GM19025 (cell line): ENCODE measurements around the gene GPATCH8.
"Not testable (repeated sequence)": the region's sequence is repeated elsewhere in the genome, so short reads cannot be mapped to it uniquely, and the experiment has no call there.

Experiments
- ATAC-seq: cut with Tn5 transposase; IDR thresholded peaks from one replicate; pipeline ENCODE4 v1.9.1; 2021; ENCODE audit warnings: mild to moderate bottlenecking, low read depth, moderate library complexity; ENCODE audit not compliant: unreplicated experiment

The GPATCH8 gene

GRCh38 chr17:44529864-44530263 is 26.7 kb upstream of the GPATCH8 start:
- ATAC-seq = no peak

GRCh38 chr17:44527954-44528353 is 24.7 kb upstream of the GPATCH8 start:
- ATAC-seq = no peak

- ATAC-seq = no peak
Measured at GRCh38 chr17:44527102-44527501, 23.9 kb upstream of the GPATCH8 start.

- ATAC-seq = no peak
Measured at GRCh38 chr17:44523672-44523972, 20.4 kb upstream of the GPATCH8 start.

GRCh38 chr17:44522883-44523671 is 19.9 kb upstream of the GPATCH8 start:
- no peak for ATAC-seq

GRCh38 chr17:44518032-44518431 is 14.8 kb upstream of the GPATCH8 start:
- ATAC-seq = no peak

GRCh38 chr17:44511241-44512134 is 8.3 kb upstream of the GPATCH8 start:
- ATAC-seq = not testable (repeated sequence)

- ATAC-seq = not testable (repeated sequence)
Measured at GRCh38 chr17:44506939-44507604, 3.9 kb upstream of the GPATCH8 start.

GRCh38 chr17:44502598-44503146 is 534 bp downstream of the GPATCH8 start:
- peak; percentile 11 for ATAC-seq

- ATAC-seq = no peak
Measured at GRCh38 chr17:44501866-44502375, 1.3 kb downstream of the GPATCH8 start.

- ATAC-seq = no peak
Measured at GRCh38 chr17:44499722-44500121, 3.5 kb downstream of the GPATCH8 start.

- no peak for ATAC-seq
Measured at GRCh38 chr17:44496815-44497214, 6.4 kb downstream of the GPATCH8 start.

GRCh38 chr17:44493339-44493738 is 9.9 kb downstream of the GPATCH8 start:
- ATAC-seq = no peak

- no peak for ATAC-seq
Measured at GRCh38 chr17:44492706-44493272, 10.4 kb downstream of the GPATCH8 start.

- no peak for ATAC-seq
Measured at GRCh38 chr17:44489581-44489980, 13.6 kb downstream of the GPATCH8 start.

GRCh38 chr17:44487170-44487569 is 16.0 kb downstream of the GPATCH8 start:
- ATAC-seq = no peak

GRCh38 chr17:44473367-44473766 is 29.8 kb downstream of the GPATCH8 start:
- ATAC-seq = no peak

GRCh38 chr17:44469676-44470075 is 33.5 kb downstream of the GPATCH8 start:
- no peak for ATAC-seq

GRCh38 chr17:44467108-44467507 is 36.1 kb downstream of the GPATCH8 start:
- ATAC-seq = no peak

GRCh38 chr17:44466339-44466738 is 36.9 kb downstream of the GPATCH8 start:
- ATAC-seq = no peak
